K562 (cell line): ENCODE measurements around the gene FAM98C. TPM values are rescaled to one million over a fixed set of nuclear protein-coding genes. Genes with fewer than 3 reads are reported as not detected.
"Not testable (repeated sequence)": the region's sequence is repeated elsewhere in the genome, so short reads cannot be mapped to it uniquely, and the experiment has no call there.

Experiments used
- ATAC-seq: fragments of 200-7000 bp; cut with Tn5 transposase; 3 replicates; pipeline ENCODE4 v1.9.1; 2020; ENCODE audit warnings: moderate library complexity
- BruUV-seq: library from RNA; stranded (reverse); fragments of 400-500 nt; replicated peaks from 2 replicates; lab custom pipeline; 2021; lab: Mats Ljungman, UMichigan
- CTCF ChIA-PET: fragments of 300-600 bp; formaldehyde crosslinking; extraction: SDS; loops from one replicate; lab custom pipeline; 2021; ENCODE audit warnings: low intra/inter-chr PET ratio; lab: Yijun Ruan, JAX
- POLR2A ChIA-PET: fragments of 300-600, 350-650 bp; sonication (Branson Sonifier 250); formaldehyde crosslinking; extraction: SDS; loops from one replicate; lab custom pipeline; 2021; ENCODE audit warnings: antibody characterized with exemption, inconsistent platforms; lab: Yijun Ruan, JAX
- DNase-seq, 4 experiments: peaks; one replicate each; pipeline versions ENCODE4 v3.0.0 to v3.0.0-alpha.2; 2011 to 2018; ENCODE audit warnings: low spot score in 3 of 4, mixed read lengths in 3 of 4; ENCODE audit errors: extremely low read depth in 1 of 4
- FAIRE-seq: peaks from 2 replicates; lab custom pipeline; 2011; peaks lifted over from hg19 to GRCh38; lab: Jason Lieb, UNC
- H2AFZ ChIP-seq: 2 replicates; pipeline ENCODE4 v1.6.0; 2011; ENCODE audit warnings: low read depth, low read length, control low read depth, inconsistent platforms
- H3K27ac ChIP-seq: fragments of 200-600 bp; 3 replicates; pipeline ENCODE4 v1.8.0; 2011; ENCODE audit warnings: low read depth, mild to moderate bottlenecking, control low read depth, inconsistent platforms, low read length, moderate library complexity, mixed read lengths; ENCODE audit errors: extremely low read depth
- H3K27me3 ChIP-seq, 2 experiments: fragments of 300-600 bp in 1 of 2; 2 replicates in 1 of 2; 3 replicates in 1 of 2; pipeline versions ENCODE4 v1.6.0 to v1.8.0; 2011; ENCODE audit warnings: inconsistent platforms in 2 of 2, low read length in 2 of 2, mild to moderate bottlenecking in 1 of 2, mixed read lengths in 1 of 2, moderate library complexity in 1 of 2; ENCODE audit not compliant: control insufficient read depth in 2 of 2, insufficient read depth in 2 of 2
- H3K36me3 ChIP-seq: fragments of 300-600 bp; 3 replicates; pipeline ENCODE4 v1.8.0; 2011; ENCODE audit warnings: mild to moderate bottlenecking, low read length, inconsistent platforms; ENCODE audit not compliant: control insufficient read depth, insufficient read depth
- H3K4me1 ChIP-seq, 2 experiments: fragments of 200-600 bp in 1 of 2; replicated peaks in 1 of 2; 2 replicates in 1 of 2; 3 replicates in 1 of 2; pipeline versions ENCODE4 v1.5.1 to v1.8.0; 2011; ENCODE audit warnings: inconsistent platforms in 2 of 2, low read length in 2 of 2, mild to moderate bottlenecking in 1 of 2, mixed read lengths in 1 of 2, moderate library complexity in 1 of 2; ENCODE audit not compliant: control insufficient read depth in 2 of 2, insufficient read depth in 2 of 2
- H3K4me2 ChIP-seq: 2 replicates; pipeline ENCODE4 v1.6.1; 2011; ENCODE audit warnings: low read length, control low read depth, inconsistent platforms, mixed read lengths; ENCODE audit not compliant: insufficient read depth
- H3K4me3 ChIP-seq: fragments of 200-600 bp; sonication (generic), shearing (Covaris generic); 2 replicates; pipeline ENCODE4 v1.5.1; 2016; ENCODE audit warnings: control low read depth, inconsistent platforms
- H3K79me2 ChIP-seq: fragments of 200-600 bp; 3 replicates; pipeline ENCODE4 v1.8.0; 2011; ENCODE audit warnings: low read length, inconsistent platforms; ENCODE audit not compliant: control insufficient read depth, insufficient read depth
- H3K9ac ChIP-seq, 2 experiments: 2 replicates each; pipeline versions ENCODE4 v1.6.0 to v1.6.1; 2011; ENCODE audit warnings: low read depth in 2 of 2, low read length in 2 of 2, control low read depth in 1 of 2, inconsistent platforms in 1 of 2, mild to moderate bottlenecking in 1 of 2, mixed read lengths in 1 of 2; ENCODE audit not compliant: insufficient read depth in 1 of 2
- H3K9me1 ChIP-seq: one replicate; pipeline ENCODE4 v1.6.0; 2011; ENCODE audit warnings: inconsistent platforms, mild to moderate bottlenecking, low read length, moderate library complexity; ENCODE audit not compliant: control insufficient read depth, insufficient read depth
- H3K9me3 ChIP-seq: replicated peaks from 2 replicates; pipeline ENCODE4 v1.5.1; 2011; ENCODE audit warnings: low read depth, low read length, inconsistent platforms; ENCODE audit not compliant: control insufficient read depth, insufficient read depth
- H4K20me1 ChIP-seq: replicated peaks from 2 replicates; pipeline ENCODE4 v1.6.1; 2011; ENCODE audit warnings: low read length, inconsistent platforms, mixed read lengths; ENCODE audit not compliant: control insufficient read depth, insufficient read depth
- CBFA2T2 ChIP-seq: fragments of 450-650 bp; conservative IDR thresholded peaks from 2 replicates; pipeline ENCODE4 v1.6.1; 2017; ENCODE audit warnings: mild to moderate bottlenecking
- CTBP1 ChIP-seq: fragments of 450-650 bp; IDR thresholded peaks from 2 replicates; pipeline ENCODE4 v1.6.1; 2016; ENCODE audit warnings: borderline replicate concordance
- ZNF121 ChIP-seq: sonication (generic); formaldehyde crosslinking; conservative IDR thresholded peaks from 2 replicates; pipeline ENCODE4 v1.8.0; 2022; ENCODE audit warnings: missing genetic modification reagents
- WGBS: fragments of 100-300 bp; shearing (Covaris generic); methylation state at CpG from one replicate; pipeline ENCODE4 v1.1.6; 2016; ENCODE audit warnings: low coverage, mixed read lengths; ENCODE audit not compliant: insufficient coverage; ENCODE audit errors: missing lambda C conversion rate; 5-methylcytosine and 5-hydroxymethylcytosine counted together
- in situ Hi-C: fragments of 300-500 bp; cut with MboI; formaldehyde crosslinking; loops from 4 replicates; pipeline ENCODE4 v1.15.0; 2018; ENCODE audit warnings: inconsistent platforms, mixed read lengths
- intact Hi-C: fragments of 100-400 bp; cut with micrococcal nuclease; formaldehyde crosslinking; loops from 2 replicates; pipeline ENCODE4 v1.14.2; 2022
- polyA plus RNA-seq, 8 experiments: library from polyadenylated mRNA; depleted of rRNA in 4 of 8; stranded (reverse) in 5 of 8; unstranded in 3 of 8; fragments of >200 nt; fragmentation: Nextera tagmentation in 2 of 8; fragmentation: Illumina TruSeq in 1 of 8; extraction: Ambion mirVana in 2 of 8; extraction: Trizol in 1 of 8; gene quantifications; 2 replicates each; pipeline versions ENCODE4 v1.2.1 to v1.2.3, GENCODE V29; 2011 to 2014; ENCODE audit warnings: inconsistent platforms in 1 of 8, missing spikeins in 1 of 8
- total RNA-seq, 7 experiments: library from RNA; depleted of rRNA in 6 of 7; stranded (reverse); fragments of >200 nt in 6 of 7; fragmentation: Illumina TruSeq in 2 of 7; extraction: Trizol in 2 of 7; gene quantifications; 2 replicates each; pipeline versions ENCODE4 v1.2.1 to v1.2.3, GENCODE V29; 2011 to 2021; ENCODE audit warnings: low replicate concordance in 1 of 7
- TF ChIP-seq, protein P1 (sequence below), 2 experiments: IDR thresholded peaks; 2 replicates each; pipeline ENCODE4 v1.6.1; 2011; ENCODE audit warnings: borderline replicate concordance in 1 of 2, control low read depth in 1 of 2, low read depth in 1 of 2, low read length in 1 of 2, mild to moderate bottlenecking in 1 of 2, mixed read lengths in 1 of 2, moderate library complexity in 1 of 2; ENCODE audit not compliant: insufficient read depth in 1 of 2, insufficient read length in 1 of 2, poor library complexity in 1 of 2, severe bottlenecking in 1 of 2; ENCODE audit errors: extremely low read depth in 1 of 2

FAM98C gene
- total and polyA plus RNA-seq, 9 of the 15 experiments (the other 6 are each of a cell fraction or from before 2014, with no cell fraction given): 1.7 to 43.8 (median 13.7) TPM

DNA sequence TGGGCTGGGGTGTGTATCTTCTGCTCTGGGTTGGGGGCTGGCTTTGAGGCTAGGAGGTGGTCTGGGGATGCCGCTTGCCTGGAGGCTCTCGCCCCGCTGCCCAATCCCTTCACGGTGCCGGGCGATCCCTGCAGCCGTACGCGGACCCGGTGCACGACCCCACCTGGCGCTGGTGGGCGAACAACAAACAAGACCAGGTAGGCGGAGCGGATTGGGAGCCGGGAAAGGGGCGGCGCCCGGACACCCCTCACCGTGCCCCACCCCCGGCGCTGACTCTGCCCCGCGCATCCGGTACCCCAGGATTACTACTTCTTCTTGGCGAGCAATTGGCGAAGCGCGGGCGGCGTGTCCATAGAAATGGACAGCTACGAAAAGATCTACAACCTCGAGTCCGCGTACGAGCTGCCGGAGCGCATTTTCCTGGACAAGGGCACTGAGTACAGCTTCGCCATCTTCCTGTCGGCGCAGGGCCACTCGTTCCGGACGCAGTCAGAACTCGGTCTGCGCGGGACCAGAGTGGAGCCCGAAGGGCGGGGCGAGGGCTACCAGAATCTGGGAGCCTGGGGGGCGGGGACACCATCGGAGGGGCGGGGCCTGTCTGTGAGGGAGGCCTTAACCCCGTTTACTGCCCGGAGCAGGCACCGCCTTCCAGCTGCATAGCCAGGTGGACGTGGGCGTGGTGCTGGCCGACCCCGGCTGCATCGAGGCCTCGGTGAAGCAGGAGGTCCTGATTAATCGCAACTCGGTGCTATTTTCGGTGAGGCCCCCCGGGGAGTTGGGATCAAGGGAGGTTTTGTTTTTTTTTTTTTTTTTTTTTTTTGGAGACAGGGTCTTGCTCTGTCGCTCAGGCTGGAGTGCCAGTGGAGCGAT lies 40.6 kb upstream of the FAM98C start (continued):
- TF ChIP-seq CTBP1: peak; percentile 31; the same call in 1 of the 2 replicates

DNA sequence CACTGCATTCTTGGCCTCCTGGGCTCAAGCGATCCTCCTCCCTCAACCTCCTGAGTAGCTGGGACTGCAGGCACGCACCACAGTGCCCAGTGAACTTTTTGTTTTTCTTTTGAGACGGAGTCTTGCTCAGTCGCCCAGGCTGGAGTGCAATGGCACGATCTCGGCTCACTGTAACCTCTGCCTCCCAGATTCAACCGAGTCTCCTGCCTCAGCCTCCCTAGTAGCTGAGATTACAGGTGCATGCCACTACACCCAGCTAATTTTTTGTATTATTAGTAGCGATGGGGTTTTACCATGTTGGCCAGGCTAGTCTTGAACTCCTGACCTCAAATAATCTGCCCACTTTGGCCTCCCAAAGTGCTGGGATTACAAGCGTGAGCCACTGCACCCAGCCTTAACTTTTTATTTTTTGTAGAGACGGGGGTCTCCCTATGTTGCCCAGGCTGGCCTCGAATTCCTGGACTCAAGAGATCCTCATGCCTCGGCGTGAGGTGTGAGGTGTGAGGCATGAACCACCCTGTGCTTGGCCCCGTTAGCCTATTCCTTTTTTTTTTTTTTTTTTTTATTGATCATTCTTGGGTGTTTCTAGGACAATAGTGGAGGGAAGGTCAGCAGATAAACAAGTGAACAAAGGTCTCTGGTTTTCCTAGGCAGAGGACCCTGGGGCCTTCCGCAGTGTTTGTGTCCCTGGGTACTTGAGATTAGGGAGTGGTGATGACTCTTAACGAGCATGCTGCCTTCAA lies 39.8 kb upstream of the FAM98C start:
- ATAC-seq, DNase-seq, in situ Hi-C loops, H3K9me3 ChIP-seq, H3K36me3 ChIP-seq, BruUV-seq, FAIRE-seq, H3K79me2 ChIP-seq, intact Hi-C loops, CTCF ChIA-PET, H3K27ac ChIP-seq, H3K9me1 ChIP-seq: not testable (repeated sequence)
- peak overlapping the region; percentile 64 for H3K4me3 ChIP-seq
- peaks cover 10% of the 10 kb centered on the region; the same call in 1 of the 2 replicates for H4K20me1 ChIP-seq
- H3K9ac ChIP-seq: peak overlapping the region in 1 of 2 experiments; percentile 84; a peak in 2 of 4 replicates
- peaks cover 10 to 26% of the 10 kb centered on the region in 2 experiments; a peak in 4 of 5 replicates for H3K4me1 ChIP-seq
- POLR2A ChIA-PET: interaction anchor here (1.3 kb wide), 1 partner anchor 11 kb away, joined by 8 read pairs; the partner anchor contains the start of gene PSMD8
- H3K27me3 ChIP-seq: peaks cover 23 to 25% of the 10 kb centered on the region in 2 experiments
- peak overlapping the region; percentile 98; the same call in 1 of the 2 replicates for H2AFZ ChIP-seq
- H3K4me2 ChIP-seq: peak overlapping the region; percentile 91
- WGBS: 48% methylated on average over 11 of the region's 16 CpGs
- TF ChIP-seq, protein P1, sequence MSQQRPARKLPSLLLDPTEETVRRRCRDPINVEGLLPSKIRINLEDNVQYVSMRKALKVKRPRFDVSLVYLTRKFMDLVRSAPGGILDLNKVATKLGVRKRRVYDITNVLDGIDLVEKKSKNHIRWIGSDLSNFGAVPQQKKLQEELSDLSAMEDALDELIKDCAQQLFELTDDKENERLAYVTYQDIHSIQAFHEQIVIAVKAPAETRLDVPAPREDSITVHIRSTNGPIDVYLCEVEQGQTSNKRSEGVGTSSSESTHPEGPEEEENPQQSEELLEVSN (IDR thresholded peaks at IDR 0.05; ENCODE audit: borderline replicate concordance in 1 of 2, extremely low read depth in 1 of 2, insufficient read depth in 1 of 2, insufficient read length in 1 of 2, low read depth in 1 of 2, low read length in 1 of 2, poor library complexity in 1 of 2, severe bottlenecking in 1 of 2): peak in 1 of 2 experiments; percentile 56
- TF ChIP-seq CBFA2T2 (peak; percentile 45), ZNF121 (CRISPR knock-in tag) (peak; percentile 20; the same call in 1 of the 2 replicates)
